ENCODE results near the gene GADL1. TPM values are rescaled to one million over a fixed set of nuclear protein-coding genes. Genes with fewer than 3 reads are reported as not detected.

Gene GADL1
- total RNA-seq, 1 donor from 2014 or later: not detected

DNA sequence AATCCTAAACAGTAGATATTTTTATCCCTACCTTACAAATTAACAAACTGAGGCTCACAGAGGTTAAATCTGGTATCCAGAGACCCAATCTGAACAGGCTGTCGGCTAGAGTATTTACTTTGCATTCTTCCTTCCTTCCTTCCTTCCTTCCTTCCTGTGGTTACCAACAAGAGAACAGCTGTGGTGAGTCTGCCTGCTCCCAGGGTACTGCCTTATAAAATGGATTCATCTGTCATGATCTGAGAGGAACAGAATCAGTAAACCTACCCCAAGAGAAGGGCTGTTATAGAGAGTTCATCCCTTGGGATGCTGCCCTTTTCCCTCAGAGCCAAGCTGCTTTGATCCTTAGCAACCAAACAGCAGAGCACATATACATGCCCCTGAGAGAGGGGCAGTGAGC is 3.6 kb downstream of the GADL1 start:
- intact Hi-C loops (cut with micrococcal nuclease): no loop called here
- ATAC-seq: no peak
- DNase-seq: no peak

DNA sequence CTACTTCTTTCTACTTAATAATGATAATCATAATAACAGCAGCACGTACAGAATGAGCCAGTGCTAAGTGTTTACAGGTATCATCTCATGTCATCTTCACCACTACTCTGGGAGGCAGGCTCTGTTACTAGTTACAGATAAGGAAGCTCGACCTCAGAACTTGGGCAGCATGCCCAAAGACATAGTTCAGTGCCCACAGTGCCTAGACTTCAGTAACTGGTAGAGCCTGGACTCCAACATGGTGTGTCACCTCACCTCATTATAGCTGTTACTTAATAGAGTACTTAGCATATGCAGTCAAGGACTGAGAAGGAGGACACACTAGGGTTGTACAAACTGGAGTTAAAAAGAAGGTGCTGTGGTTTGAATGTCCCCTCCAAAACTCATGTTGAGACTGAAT is 7.6 kb downstream of the GADL1 start:
- DNase-seq: no peak
- intact Hi-C loops (cut with micrococcal nuclease): no loop called here
- no peak for ATAC-seq

DNA sequence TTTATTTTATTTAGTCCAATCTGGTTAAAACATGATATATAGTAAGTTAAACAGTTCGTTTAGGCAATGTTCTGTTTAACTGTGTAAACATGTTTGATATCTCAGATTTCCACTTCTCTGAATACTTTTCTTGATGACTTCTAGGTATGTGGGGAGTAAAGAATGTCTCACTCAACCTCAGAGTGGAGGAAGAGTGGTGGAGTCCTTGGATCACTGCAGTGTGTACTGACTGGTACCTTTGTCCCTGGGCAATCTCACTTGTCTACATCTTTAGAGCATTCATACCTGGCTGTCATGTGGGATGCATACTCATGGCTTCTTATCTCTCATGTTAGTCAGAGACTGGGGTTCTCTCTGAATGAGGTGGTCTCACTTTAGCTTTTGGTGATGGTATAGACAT is 15.6 kb downstream of the GADL1 start:
- ATAC-seq (no peak), DNase-seq (no peak)
- intact Hi-C loops (cut with micrococcal nuclease): no loop called here

DNA sequence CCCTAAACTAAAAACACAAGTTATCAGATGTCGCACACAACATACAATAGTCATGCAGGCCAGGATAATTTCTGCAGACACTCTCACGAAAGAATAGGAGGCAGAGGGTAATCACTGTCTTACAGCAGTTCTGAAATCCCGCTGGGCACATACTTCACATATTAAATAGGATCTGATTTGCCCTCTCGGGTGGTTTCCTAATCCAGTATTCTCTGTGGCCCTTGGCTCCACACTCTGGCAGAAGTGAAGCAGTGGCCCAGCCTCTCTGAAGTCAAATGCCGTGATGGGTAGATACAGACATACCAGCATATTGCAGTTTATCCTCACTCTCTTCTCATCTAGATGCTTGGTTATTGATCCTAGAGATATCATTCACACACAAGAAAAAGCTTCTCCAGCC is 19.0 kb downstream of the GADL1 start:
- DNase-seq: no peak
- intact Hi-C loops (cut with micrococcal nuclease): no loop called here
- ATAC-seq: no peak

DNA sequence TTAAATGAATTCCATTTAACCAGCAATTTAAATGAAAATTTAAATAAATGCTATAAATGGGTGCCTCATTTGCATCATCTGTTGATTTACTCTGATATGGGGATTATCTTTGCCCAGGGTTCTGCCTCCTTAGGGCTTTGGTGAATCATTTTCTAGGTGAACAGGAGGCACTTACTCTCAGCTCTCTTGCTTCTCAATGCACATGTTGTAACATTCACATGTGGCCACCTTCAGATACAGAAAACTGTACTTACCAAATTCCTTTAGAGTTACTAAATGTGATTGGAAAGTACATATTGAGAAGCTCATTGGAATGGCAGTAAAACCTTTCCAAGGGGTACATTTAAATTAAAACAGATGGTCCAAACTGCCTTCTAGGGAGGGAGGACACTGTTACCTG is 20.8 kb downstream of the GADL1 start:
- ATAC-seq (no peak), DNase-seq (no peak)
- intact Hi-C loops (cut with micrococcal nuclease): no loop called here

DNA sequence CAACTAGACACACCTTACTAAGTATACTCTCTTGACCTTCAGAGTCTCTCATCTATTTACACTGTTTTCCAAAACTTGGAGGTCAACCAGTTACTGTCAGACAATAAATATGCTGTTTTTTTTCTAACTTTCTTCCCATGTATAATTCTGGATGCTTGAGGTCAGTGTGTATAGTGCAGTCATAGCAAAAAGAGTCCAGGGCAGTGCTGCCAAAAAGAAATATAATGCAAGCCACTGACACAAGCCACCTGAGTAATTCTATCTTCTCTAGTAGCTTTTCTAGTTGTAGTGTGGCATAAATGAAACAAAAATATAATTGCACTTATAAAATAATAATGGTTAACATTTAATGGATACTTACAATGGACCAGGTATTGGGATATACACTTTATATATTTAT is 21.6 kb downstream of the GADL1 start:
- intact Hi-C loops (cut with micrococcal nuclease): no loop called here
- ATAC-seq (no peak), DNase-seq (no peak)

DNA sequence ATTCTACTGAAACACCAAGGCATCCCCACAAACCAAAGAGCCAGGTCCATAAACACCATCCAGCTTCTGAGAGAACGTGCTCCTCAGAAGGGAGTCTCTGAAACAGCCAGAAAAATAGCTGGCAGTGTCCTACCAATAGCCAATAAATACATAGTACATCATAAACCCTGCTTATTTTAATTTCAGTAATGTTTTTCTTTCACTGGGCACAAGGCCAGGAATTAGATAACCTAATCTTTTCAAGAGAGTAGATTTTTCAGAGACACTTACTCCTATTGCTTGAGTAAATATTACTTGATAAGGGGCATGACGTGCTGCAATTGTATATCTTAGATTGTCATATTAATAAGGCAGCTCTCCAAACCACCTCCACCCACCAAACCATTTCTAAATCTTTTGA is 22.7 kb downstream of the GADL1 start:
- intact Hi-C loops (cut with micrococcal nuclease): no loop called here
- ATAC-seq: no peak
- DNase-seq: no peak

DNA sequence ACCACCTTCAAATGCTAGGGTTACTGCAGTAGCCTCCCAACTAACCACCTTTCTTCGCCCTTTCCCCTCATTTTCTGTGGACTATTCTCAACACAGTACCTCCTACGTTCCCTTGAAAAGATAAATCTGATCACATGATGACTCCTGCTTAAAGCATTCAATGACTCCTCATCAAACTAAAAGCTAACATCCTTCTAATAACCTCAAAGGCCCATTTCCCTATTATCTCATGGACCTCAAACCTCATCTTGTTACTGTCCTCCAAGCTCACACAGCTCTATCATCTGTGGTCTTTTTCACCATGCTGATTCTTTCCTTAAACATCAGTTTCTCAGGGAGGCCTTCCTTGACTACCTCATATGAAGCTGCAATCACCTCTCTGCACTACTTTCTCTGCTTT is 29.6 kb downstream of the GADL1 start:
- intact Hi-C loops (cut with micrococcal nuclease): no loop called here
- ATAC-seq (no peak), DNase-seq (no peak)

DNA sequence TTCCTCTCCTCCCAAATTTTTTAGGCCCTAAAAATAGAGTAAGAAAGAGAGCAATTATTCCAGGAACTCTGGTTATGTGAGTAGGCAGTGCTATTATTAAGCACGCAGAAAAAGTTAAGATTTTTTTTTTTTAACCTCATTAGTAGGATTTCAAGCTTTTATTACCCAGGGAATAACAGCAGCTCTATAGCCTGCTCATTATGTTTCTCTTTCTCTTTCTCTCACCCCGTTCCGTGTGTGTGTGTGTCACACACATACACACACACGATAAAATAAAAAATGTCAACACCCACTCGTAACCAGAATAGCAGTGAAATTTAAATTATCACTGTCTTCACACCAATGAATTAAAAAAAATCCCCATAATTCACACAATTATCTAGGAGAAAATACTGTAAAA is 30.3 kb downstream of the GADL1 start:
- intact Hi-C loops (cut with micrococcal nuclease): no loop called here
- ATAC-seq (no peak), DNase-seq (no peak)

DNA sequence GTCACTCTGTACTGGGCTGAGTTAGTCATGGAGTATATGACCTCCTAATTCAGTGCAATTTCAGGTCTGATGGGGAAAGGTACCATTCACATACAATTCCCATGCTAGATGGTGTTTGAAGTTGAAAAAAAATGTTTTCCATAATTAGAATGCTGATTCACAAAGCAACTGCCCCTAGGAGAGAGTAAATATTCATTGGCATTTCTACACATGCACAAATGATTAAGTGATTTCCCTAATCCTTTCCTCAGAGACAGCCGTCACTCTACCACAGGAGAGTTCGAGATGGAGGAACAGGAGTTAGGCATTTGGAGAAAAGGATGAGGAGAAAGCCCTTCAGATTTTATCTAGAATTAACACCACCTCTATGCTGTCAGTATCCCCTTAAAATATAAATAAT is 32.5 kb downstream of the GADL1 start:
- intact Hi-C loops (cut with micrococcal nuclease): no loop called here
- DNase-seq: no peak
- ATAC-seq: no peak

DNA sequence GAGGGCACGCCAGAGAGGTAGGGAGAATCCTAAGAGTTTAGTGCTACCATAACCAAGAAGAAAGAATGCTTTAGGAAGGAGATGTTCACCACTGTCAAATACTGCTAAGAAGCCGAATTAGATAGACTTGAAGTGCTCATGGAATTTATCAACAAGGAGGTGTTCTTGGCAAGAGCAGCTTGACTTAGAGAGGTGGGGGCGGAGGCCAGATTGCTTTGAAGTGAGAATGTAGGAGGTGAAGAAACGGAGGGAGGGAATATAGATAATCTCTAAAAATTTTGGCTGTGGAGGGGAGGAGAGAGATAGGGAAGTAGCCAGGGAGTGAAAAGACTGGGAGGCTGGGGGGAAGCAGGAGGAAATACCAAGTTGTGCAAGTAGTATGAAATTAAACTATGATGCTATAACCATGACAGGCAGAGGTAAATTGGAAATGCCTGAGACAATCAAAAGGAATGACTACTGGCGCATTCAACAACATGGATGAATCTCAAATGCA is 35.5 kb downstream of the GADL1 start:
- no peak for ATAC-seq
- intact Hi-C loops (cut with micrococcal nuclease): no loop called here
- no peak for DNase-seq

DNA sequence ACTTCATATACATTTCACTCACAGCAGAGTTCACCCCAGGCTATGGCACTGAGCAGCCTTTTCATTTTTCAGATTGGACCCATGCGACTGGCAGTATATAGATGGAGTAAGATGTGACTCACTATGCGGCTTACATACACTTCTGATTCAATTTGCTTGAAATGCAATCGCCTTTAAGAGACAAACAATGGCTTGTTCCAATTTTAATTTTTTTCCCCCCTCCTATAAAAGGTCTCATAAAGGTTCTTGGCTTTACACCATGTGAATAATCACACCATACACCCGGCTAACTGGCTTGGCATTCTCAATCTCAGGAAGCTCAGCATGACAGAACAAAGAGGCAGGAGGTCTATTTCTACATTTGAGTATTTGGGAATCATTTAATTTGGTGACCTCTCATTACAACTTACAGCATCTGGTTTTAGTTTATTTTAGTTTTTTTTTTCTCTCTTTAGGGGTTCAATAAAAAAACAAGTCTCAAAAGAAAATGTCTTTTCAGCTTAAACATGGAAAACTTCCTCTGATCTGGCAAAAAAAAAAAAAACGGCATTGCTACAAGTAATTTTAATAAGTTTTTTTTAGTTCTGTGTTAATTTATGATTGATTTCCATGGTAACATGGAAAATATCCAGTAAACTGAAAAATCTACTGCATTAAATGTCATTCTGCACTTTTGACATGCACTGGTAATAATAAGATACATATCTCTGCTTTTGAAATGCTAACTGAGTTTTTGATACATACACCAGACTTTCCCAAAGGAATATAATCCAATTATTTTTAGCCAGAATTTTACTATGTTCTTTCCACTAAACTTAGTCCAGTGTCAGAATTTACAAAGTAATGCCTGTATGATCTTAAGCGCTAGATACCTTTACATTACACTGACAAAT is 38.8 kb downstream of the GADL1 start:
- intact Hi-C loops (cut with micrococcal nuclease): no loop called here
- DNase-seq (no peak), ATAC-seq (no peak)

DNA sequence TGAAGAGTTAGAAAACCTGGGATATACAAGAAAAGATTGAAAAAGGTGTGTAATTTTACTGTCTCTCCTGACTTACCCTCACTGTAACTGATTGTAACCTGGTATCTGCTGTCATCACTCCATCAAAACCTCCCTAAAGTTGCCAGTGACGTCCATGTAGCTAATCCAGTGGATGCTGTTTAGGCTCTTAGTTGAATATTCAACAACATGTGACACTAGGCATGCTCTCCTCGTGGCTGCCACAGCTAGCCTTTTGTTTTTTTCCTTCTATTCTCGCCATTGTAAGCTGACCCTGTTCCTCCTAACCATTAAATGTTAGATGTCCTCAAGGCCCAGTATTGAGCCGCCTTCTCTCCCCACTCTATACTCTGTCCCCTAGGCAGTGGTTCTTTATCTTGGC is 41.6 kb downstream of the GADL1 start:
- intact Hi-C loops (cut with micrococcal nuclease): no loop called here
- peak; percentile 43 for ATAC-seq
- no peak for DNase-seq

DNA sequence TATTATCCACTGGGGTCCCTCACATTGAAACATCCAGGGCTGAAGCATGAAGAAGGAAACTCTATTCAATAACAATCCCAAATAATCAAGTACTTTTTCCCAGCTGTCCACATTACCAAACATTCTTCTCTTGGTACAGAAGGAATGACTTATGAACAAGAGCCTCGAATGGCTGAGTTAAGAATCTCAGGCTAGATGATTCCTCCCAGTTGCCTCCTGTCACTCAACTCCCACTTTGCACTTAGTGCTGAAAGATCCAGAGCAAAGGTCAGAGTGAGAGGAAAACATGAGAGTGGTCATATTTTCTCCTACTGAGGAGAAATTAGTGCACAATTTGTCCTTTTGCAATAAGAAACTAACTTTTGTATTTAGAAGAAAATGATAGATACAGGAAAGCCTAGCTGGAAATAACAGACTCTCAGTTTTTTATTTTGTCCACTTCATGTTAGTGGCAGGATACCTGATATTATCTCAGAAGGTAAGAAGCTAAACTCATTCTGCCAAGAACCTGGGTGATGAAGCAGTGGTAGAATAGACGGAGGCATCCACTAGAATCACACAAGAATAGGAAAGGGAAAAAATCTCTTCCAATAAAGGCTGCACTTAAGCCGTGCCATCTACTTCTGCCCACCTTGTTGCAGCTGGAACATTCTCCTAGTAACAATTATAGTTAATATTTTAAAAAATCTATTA is 46.2 kb downstream of the GADL1 start:
- DNase-seq (no peak), ATAC-seq (peak; percentile 68)
- intact Hi-C loops (cut with micrococcal nuclease): no loop called here

DNA sequence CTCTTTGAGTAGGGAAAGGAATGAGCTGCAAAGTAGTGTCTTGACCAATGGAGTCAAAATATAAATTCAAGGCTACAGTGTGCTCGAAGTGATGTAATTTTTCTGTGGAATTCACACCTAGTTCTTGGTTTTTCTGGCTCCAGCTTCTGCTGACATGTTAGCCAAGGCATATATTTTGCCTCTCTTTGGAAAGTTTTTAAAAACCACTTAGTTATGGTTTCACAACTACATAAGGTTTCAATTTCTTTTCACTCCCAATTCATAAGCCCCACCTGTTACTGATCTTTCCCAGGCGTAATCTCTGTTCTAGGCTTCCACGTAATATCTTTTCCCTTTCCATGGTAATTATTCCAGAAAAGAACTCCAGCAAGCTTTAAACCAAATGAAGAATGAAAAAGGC is 46.9 kb downstream of the GADL1 start:
- DNase-seq: no peak
- ATAC-seq: no peak
- intact Hi-C loops (cut with micrococcal nuclease): no loop called here

DNA sequence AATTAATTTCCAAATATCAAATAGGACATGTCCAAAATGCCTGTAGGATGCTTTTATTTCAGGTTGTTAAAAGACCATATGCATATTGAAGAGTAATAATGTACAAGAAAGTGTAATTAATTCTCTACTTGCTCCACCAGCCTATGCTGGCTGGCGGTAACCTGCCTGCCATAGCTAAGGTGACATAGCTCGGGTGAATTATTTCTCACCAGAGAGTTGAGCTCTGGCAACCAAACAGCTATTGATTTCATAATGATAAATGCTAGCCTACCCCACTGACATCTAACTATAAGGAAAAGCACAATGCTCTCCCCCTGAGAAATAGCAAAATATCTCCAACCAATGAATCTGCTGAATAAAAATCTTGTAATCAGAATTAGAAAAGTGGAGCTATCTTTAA is 48.9 kb downstream of the GADL1 start:
- DNase-seq (no peak), ATAC-seq (no peak)
- intact Hi-C loops (cut with micrococcal nuclease): no loop called here

DNA sequence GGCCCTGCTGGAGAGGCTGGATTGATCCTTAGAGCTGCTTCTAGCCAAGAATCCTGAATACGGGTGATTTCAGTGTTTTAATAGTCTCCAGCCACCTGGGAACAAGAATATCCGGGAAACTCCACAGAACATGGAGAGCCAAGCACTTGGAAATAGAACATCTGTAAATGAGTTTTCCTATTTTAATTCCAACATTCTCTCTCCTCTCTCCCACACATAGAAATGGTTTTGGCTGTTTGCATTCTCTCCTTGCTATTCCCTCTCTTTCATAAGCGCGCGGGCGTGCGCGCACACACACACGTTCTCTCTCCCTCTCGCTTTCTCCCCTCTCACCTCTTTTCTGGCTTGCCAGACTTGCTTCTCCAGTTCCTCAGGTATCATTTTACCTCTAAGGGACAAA is 50.6 kb downstream of the GADL1 start:
- ATAC-seq (peak; percentile 27), DNase-seq (no peak)
- intact Hi-C loops (cut with micrococcal nuclease): no loop called here

DNA sequence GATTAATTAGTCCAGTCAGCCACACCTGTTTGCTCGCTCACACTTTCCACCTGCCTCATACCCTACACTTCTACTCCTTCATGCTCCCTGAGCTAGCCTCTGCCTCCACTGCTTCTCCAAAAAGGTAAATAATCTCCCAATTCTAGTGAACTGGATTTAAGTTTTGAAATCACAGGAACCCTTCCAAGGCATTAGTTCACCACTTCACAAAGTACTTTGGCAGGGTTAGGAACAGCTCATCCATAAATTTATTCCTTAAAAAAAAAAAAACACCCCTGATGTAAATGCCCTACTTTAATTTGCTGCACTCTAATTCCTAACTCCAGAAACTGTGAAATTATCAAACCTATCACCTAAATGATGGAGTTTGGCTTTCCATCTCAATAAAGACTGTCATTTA is 58.3 kb downstream of the GADL1 start:
- ATAC-seq: no peak
- intact Hi-C loops (cut with micrococcal nuclease): no loop called here

DNA sequence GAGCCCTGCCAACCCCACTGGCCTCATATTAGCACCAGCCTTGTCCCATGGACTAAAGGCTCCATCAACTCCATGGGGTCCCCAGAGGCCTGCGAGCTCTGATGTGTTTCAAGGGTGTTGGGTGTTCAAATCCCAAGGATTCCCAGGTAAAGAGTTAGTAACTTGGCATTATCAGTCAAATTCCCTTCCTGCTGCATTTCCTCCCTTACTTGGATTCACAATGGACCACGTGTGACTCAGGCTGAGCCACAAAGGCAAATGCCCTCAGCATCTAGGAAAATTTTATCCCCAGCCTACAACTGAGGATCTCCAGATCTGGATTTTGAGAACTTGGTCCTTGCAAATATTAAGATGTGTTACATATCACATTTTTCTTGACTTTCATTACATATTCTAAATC is 58.8 kb downstream of the GADL1 start:
- no peak for ATAC-seq
- DNase-seq: no peak
- intact Hi-C loops (cut with micrococcal nuclease): no loop called here

More for the DNA sequence above, 58.3 kb downstream of the GADL1 start:
- DNase-seq: no peak

DNA sequence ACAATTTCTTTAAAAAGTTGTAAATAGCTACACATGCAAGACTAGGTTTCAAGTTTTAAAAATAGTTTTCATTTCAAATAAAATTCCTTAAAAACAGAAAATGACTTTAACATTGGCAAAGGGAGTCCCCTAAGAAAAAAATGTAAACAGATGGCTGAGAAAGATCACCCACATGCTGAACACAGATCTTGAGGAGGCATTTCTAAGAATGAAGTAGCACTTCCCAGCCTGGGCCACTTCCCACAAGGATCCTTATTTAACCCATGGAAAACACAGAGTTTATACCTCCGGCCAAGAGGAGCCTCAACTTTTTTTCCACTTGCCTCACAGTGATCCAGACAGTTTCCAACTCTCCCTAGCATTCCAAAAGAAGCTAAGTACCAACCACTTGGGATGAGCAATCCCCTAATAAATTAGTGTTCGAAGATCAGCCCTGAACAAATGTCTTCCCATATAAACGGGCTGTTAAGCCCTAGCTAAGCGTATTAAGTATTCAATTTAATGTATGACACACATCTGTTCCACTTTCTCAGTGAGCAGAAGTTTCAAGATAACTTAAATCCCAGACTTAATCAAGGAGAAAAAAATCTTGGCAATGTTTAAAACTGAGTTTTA is 61.4 kb downstream of the GADL1 start:
- intact Hi-C loops (cut with micrococcal nuclease): no loop called here
- DNase-seq: no peak
- no peak for ATAC-seq
